HCT116 (cell line): ENCODE results near the gene EFS. TPM values are rescaled to one million over a fixed set of nuclear protein-coding genes. Genes with fewer than 3 reads are reported as not detected.

Experiments
- ATAC-seq: fragments of 200-7000 bp; cut with Tn5 transposase; 2 replicates; pipeline ENCODE4 v1.9.1; 2020; ENCODE audit warnings: mild to moderate bottlenecking, moderate library complexity
- BruUV-seq: library from RNA; stranded (reverse); fragments of 400-500 nt; replicated peaks from 2 replicates; lab custom pipeline; 2021; lab: Mats Ljungman, UMichigan
- CTCF ChIA-PET: fragments of 300-600 bp; sonication (Branson Sonifier 250); formaldehyde crosslinking; loops from one replicate; lab custom pipeline; 2021; ENCODE audit warnings: antibody characterized with exemption; lab: Charles Lee
- POLR2A ChIA-PET: fragments of 300-600, 350-600 bp; sonication (Branson Sonifier 250); formaldehyde crosslinking; loops from one replicate; lab custom pipeline; 2021; ENCODE audit warnings: antibody characterized with exemption; lab: Charles Lee
- RAD21 ChIA-PET, 2 experiments: fragments of 300-600 bp; sonication (Branson Sonifier 250); formaldehyde crosslinking; loops; one replicate each; lab custom pipeline; 2023; ENCODE audit warnings: low total read pairs in 2 of 2; ENCODE audit not compliant: uncharacterized antibody in 2 of 2, unreplicated experiment in 2 of 2, low non-redundant PET in 1 of 2; lab: Charles Lee
- DNase-seq: peaks from one replicate; pipeline ENCODE4 v3.0.0-alpha.2; 2010; ENCODE audit warnings: low read depth, low spot score
- H2AFZ ChIP-seq: fragments of 200-600 bp; shearing (Covaris generic), sonication (generic); 2 replicates; pipeline ENCODE4 v1.6.1; 2017; ENCODE audit warnings: low read depth, mixed run types, mixed read lengths, antibody characterized with exemption, low read length; ENCODE audit not compliant: poor library complexity, severe bottlenecking
- H3K27ac ChIP-seq: 2 replicates; pipeline ENCODE4 v1.5.1; 2012; ENCODE audit warnings: low read depth, low read length
- H3K27me3 ChIP-seq: fragments of 200-600 bp; sonication (generic); 2 replicates; pipeline ENCODE4 v1.6.1; 2016; ENCODE audit warnings: mixed run types, low read length, mixed read lengths; ENCODE audit not compliant: insufficient read depth
- H3K36me3 ChIP-seq, 2 experiments: fragments of 200-500 bp in 1 of 2; fragments of 200-600 bp in 1 of 2; sonication (Bioruptor generic) in 1 of 2; sonication (generic) in 1 of 2; 2 replicates each; pipeline versions ENCODE4 v1.5.1 to v1.6.1; 2014 to 2016; ENCODE audit warnings: low read length in 2 of 2, inconsistent platforms in 1 of 2, mixed read lengths in 1 of 2, mixed run types in 1 of 2; ENCODE audit not compliant: insufficient read depth in 2 of 2, control insufficient read depth in 1 of 2
- H3K4me1 ChIP-seq, 2 experiments: fragments of 200-600 bp in 1 of 2; sonication (generic) in 1 of 2; 2 replicates each; pipeline versions ENCODE4 v1.5.1 to v1.6.1; 2012 to 2017; ENCODE audit warnings: low read length in 2 of 2, inconsistent platforms in 1 of 2, mild to moderate bottlenecking in 1 of 2, mixed read lengths in 1 of 2, mixed run types in 1 of 2, moderate library complexity in 1 of 2; ENCODE audit not compliant: insufficient read depth in 2 of 2, control insufficient read depth in 1 of 2
- H3K4me2 ChIP-seq: fragments of 200-600 bp; sonication (generic); 2 replicates; pipeline ENCODE4 v1.6.1; 2017; ENCODE audit warnings: mixed run types, low read length, mixed read lengths
- H3K4me3 ChIP-seq, 2 experiments: fragments of 200-600 bp in 1 of 2; sonication (generic) in 1 of 2; replicated peaks in 1 of 2; 2 replicates each; pipeline ENCODE4 v1.5.1; 2011 to 2016; ENCODE audit warnings: low read length in 2 of 2, control low read depth in 1 of 2, low read depth in 1 of 2, mild to moderate bottlenecking in 1 of 2, mixed read lengths in 1 of 2, mixed run types in 1 of 2
- H3K79me2 ChIP-seq: fragments of 200-600 bp; sonication (generic); 2 replicates; pipeline ENCODE4 v1.6.1; 2017; ENCODE audit warnings: mild to moderate bottlenecking, mixed run types, low read length, moderate library complexity, mixed read lengths; ENCODE audit not compliant: insufficient read depth
- H3K9ac ChIP-seq: fragments of 200-600 bp; sonication (generic); 2 replicates; pipeline ENCODE4 v1.6.1; 2016; ENCODE audit warnings: low read length, mixed read lengths
- H3K9me2 ChIP-seq: fragments of 200-600 bp; sonication (generic), shearing (Covaris generic); 2 replicates; pipeline ENCODE4 v1.6.1; 2017; ENCODE audit warnings: mixed run types, mild to moderate bottlenecking, moderate library complexity; ENCODE audit not compliant: insufficient read depth
- H3K9me3 ChIP-seq, 2 experiments: fragments of 200-500 bp in 1 of 2; fragments of 200-600 bp in 1 of 2; sonication (Bioruptor generic) in 1 of 2; sonication (generic) in 1 of 2; 2 replicates each; pipeline ENCODE4 v1.6.1; 2014 to 2017; ENCODE audit warnings: low read length in 2 of 2, mixed read lengths in 2 of 2, inconsistent platforms in 1 of 2, low read depth in 1 of 2, mild to moderate bottlenecking in 1 of 2, mixed run types in 1 of 2, moderate library complexity in 1 of 2; ENCODE audit not compliant: control insufficient read depth in 1 of 2, insufficient read depth in 1 of 2
- H4K20me1 ChIP-seq: fragments of 200-600 bp; sonication (generic), shearing (Covaris generic); 2 replicates; pipeline ENCODE4 v1.6.1; 2017; ENCODE audit warnings: mixed run types, mild to moderate bottlenecking, moderate library complexity; ENCODE audit not compliant: insufficient read depth
- ATF3 ChIP-seq: IDR thresholded peaks from 2 replicates; pipeline ENCODE4 v1.6.1; 2012
- CEBPB ChIP-seq: IDR thresholded peaks from 2 replicates; pipeline ENCODE4 v1.6.1; 2012; ENCODE audit warnings: low read depth
- ELF1 ChIP-seq: IDR thresholded peaks from 2 replicates; pipeline ENCODE4 v1.6.1; 2012; ENCODE audit warnings: low read depth, borderline replicate concordance
- EZH2 ChIP-seq: fragments of 200-600 bp; sonication (generic); IDR thresholded peaks from 2 replicates; pipeline ENCODE4 v1.6.1; 2017; ENCODE audit warnings: antibody characterized with exemption, mixed run types
- EZH2phosphoT487 ChIP-seq: fragments of 200-600 bp; IDR thresholded peaks from 2 replicates; pipeline ENCODE4 v1.6.1; 2018; ENCODE audit warnings: antibody characterized with exemption, borderline replicate concordance
- FOSL1 ChIP-seq: IDR thresholded peaks from 2 replicates; pipeline ENCODE4 v1.6.1; 2012; ENCODE audit warnings: low read depth
- POLR2A ChIP-seq: IDR thresholded peaks from 2 replicates; pipeline ENCODE4 v1.7.0; 2011; ENCODE audit warnings: borderline replicate concordance; ENCODE audit not compliant: insufficient read depth, insufficient read length; ENCODE audit errors: extremely low read depth
- RAD21 ChIP-seq: IDR thresholded peaks from 2 replicates; pipeline ENCODE4 v1.6.1; 2012; ENCODE audit warnings: low read depth, mild to moderate bottlenecking
- REST ChIP-seq: IDR thresholded peaks from 2 replicates; pipeline ENCODE4 v1.6.1; 2012; ENCODE audit warnings: low read depth
- SIN3A ChIP-seq: IDR thresholded peaks from 2 replicates; pipeline ENCODE4 v1.6.1; 2012; ENCODE audit warnings: low read depth
- SP1 ChIP-seq: IDR thresholded peaks from 2 replicates; pipeline ENCODE4 v1.6.1; 2012; ENCODE audit warnings: low read depth
- TCF7L2 ChIP-seq: IDR thresholded peaks from 2 replicates; pipeline ENCODE4 v1.7.0; 2011; ENCODE audit warnings: borderline replicate concordance, inconsistent platforms; ENCODE audit not compliant: insufficient read depth, insufficient read length; ENCODE audit errors: extremely low read depth
- ZBTB33 ChIP-seq: IDR thresholded peaks from 2 replicates; pipeline ENCODE4 v1.6.1; 2011; ENCODE audit warnings: mild to moderate bottlenecking, low read length, moderate library complexity; ENCODE audit not compliant: insufficient replicate concordance; ENCODE audit errors: extremely low read depth
- ZFX ChIP-seq: fragments of 450-650 bp; IDR thresholded peaks from 2 replicates; pipeline ENCODE4 v1.6.1; 2017
- ZNF274 ChIP-seq: fragments of 200-500 bp; sonication (Bioruptor generic); IDR thresholded peaks from 2 replicates; pipeline ENCODE4 v1.6.1; 2014; ENCODE audit warnings: mild to moderate bottlenecking, low read depth, low read length, inconsistent platforms
- intact Hi-C: fragments of 100-400 bp; cut with micrococcal nuclease; formaldehyde crosslinking; loops from 2 replicates; pipeline ENCODE4 v1.10.0; 2022
- total RNA-seq: library from RNA; stranded (reverse); gene quantifications from one replicate; pipeline ENCODE4 v1.2.1, GENCODE V29; 2021; ENCODE audit not compliant: unreplicated experiment

Gene EFS
- total RNA-seq, 1 experiment from 2014 or later, result 0.10 TPM

GRCh38 chr14:23404331-23404900, 39.4 kb upstream of the EFS start:
- no peak for TF ChIP-seq POLR2A
- no peak overlapping the region for H2AFZ ChIP-seq
- peaks cover 26% of the 10 kb centered on the region; the same call in 1 of the 2 replicates for H3K27me3 ChIP-seq
- BruUV-seq, result no TSS peak
- no peak overlapping the region for H3K9ac ChIP-seq
- no peaks in the 10 kb centered on the region for H4K20me1 ChIP-seq
- no peaks in the 10 kb centered on the region for H3K9me3 ChIP-seq
- DNase-seq (no peak), ATAC-seq (no peak)
- ChIA-PET CTCF (no interaction called here), RAD21 (no interaction called here), POLR2A (no interaction called here)
- no peak overlapping the region for H3K4me2 ChIP-seq
- intact Hi-C loops, result no loop called here
- H3K79me2 ChIP-seq, result no peaks in the 10 kb centered on the region
- no peak overlapping the region for H3K27ac ChIP-seq
- no peaks in the 10 kb centered on the region for H3K9me2 ChIP-seq
- no peak overlapping the region for H3K4me3 ChIP-seq
- no peaks in the 10 kb centered on the region for H3K36me3 ChIP-seq
- H3K4me1 ChIP-seq, result no peaks in the 10 kb centered on the region

GRCh38 chr14:23403908-23404307, 38.9 kb upstream of the EFS start:
- intact Hi-C loops, result no loop called here
- Histone ChIP-seq H2AFZ (no peak overlapping the region), H3K36me3 (no peaks in the 10 kb centered on the region), H3K4me2 (no peak overlapping the region), H3K79me2 (no peaks in the 10 kb centered on the region), H3K4me1 (no peaks in the 10 kb centered on the region), H3K9me2 (no peaks in the 10 kb centered on the region), H3K4me3 (no peak overlapping the region), H3K9ac (no peak overlapping the region), H3K27ac (no peak overlapping the region), H3K9me3 (no peaks in the 10 kb centered on the region), H3K27me3 (peaks cover 26% of the 10 kb centered on the region; the same call in 1 of the 2 replicates), H4K20me1 (no peaks in the 10 kb centered on the region)
- RAD21 ChIA-PET, result no interaction called here
- POLR2A ChIA-PET, result no interaction called here
- CTCF ChIA-PET, result no interaction called here
- DNase-seq, result no peak
- no peak for ATAC-seq
- BruUV-seq, result no TSS peak
- no peak for TF ChIP-seq CEBPB
- TF ChIP-seq TCF7L2, result no peak
- TF ChIP-seq ZBTB33, result no peak
- no peak for TF ChIP-seq EZH2phosphoT487
- TF ChIP-seq ELF1, result no peak
- no peak for TF ChIP-seq ZFX
- no peak for TF ChIP-seq SIN3A
- TF ChIP-seq EZH2, result no peak
- TF ChIP-seq ATF3, result no peak
- TF ChIP-seq SP1, result no peak
- no peak for TF ChIP-seq RAD21
- no peak for TF ChIP-seq FOSL1
- TF ChIP-seq POLR2A, result no peak
- no peak for TF ChIP-seq REST
- TF ChIP-seq ZNF274, result no peak
